Heart left ventricle (tissue), 16 donors: ENCODE data around the gene RAP1GAP. TPM values are rescaled to one million over a fixed set of nuclear protein-coding genes. Genes with fewer than 3 reads are reported as not detected.
"Not testable (repeated sequence)": the region's sequence is repeated elsewhere in the genome, so short reads cannot be mapped to it uniquely, and the experiment has no call there.

Experiments used
- ATAC-seq, 4 donors: fragments of 200-7000 bp; cut with Tn5 transposase; one replicate each; pipeline ENCODE4 v1.9.1; 2020 to 2022; ENCODE audit warnings: moderate library complexity in 4 of 4, mild to moderate bottlenecking in 3 of 4, moderate number of reproducible peaks in 1 of 4
- DNase-seq, 5 donors: peaks; one replicate each; pipeline ENCODE4 v3.0.0-alpha.2; 2020
- H3K27ac ChIP-seq, 12 donors: fragments of 200-600 bp; sonication (generic) in 4 of 12; one replicate each; pipeline versions ENCODE4 v1.5.0 to v1.8.0; 2016 to 2022; ENCODE audit warnings: mild to moderate bottlenecking in 2 of 12
- H3K27me3 ChIP-seq, 9 donors: fragments of 200-600 bp; sonication (generic) in 2 of 9; one replicate each; pipeline versions ENCODE4 v1.5.1 to v1.8.0; 2016 to 2022; ENCODE audit warnings: mild to moderate bottlenecking in 3 of 9
- H3K36me3 ChIP-seq, 9 donors: fragments of 200-600 bp; sonication (generic) in 2 of 9; one replicate each; pipeline versions ENCODE4 v1.5.0 to v1.8.0; 2018 to 2022; ENCODE audit warnings: mild to moderate bottlenecking in 2 of 9
- H3K4me1 ChIP-seq, 12 donors: fragments of 200-600 bp; sonication (generic) in 4 of 12; one replicate each; pipeline versions ENCODE4 v1.5.0 to v1.8.0; 2016 to 2022; ENCODE audit warnings: mild to moderate bottlenecking in 3 of 12
- H3K4me3 ChIP-seq, 12 donors: fragments of 200-600 bp; sonication (generic) in 4 of 12; one replicate each; pipeline versions ENCODE4 v1.5.0 to v1.8.0; 2017 to 2022; ENCODE audit warnings: mild to moderate bottlenecking in 9 of 12, moderate library complexity in 4 of 12
- H3K9me3 ChIP-seq, 12 donors: fragments of 200-600 bp; sonication (generic) in 4 of 12; one replicate each; pipeline versions ENCODE4 v1.5.0 to v1.8.0; 2016 to 2022; ENCODE audit warnings: mild to moderate bottlenecking in 1 of 12
- CTCF ChIP-seq, 12 donors: fragments of 200-600 bp; sonication (generic) in 4 of 12; IDR thresholded peaks; one replicate each; pipeline versions ENCODE4 v1.5.0 to v1.8.0; 2018 to 2022; ENCODE audit warnings: antibody characterized with exemption in 12 of 12, mild to moderate bottlenecking in 5 of 12
- POLR2A ChIP-seq, 2 donors: fragments of 450-650 bp; IDR thresholded peaks; one replicate each; pipeline ENCODE4 v1.6.1; 2017; ENCODE audit warnings: antibody characterized with exemption in 2 of 2, mild to moderate bottlenecking in 2 of 2, moderate library complexity in 2 of 2
- WGBS, 4 donors: extraction: QIAGEN DNeasy Blood & Tissue Kit in 2 of 4; methylation state at CpG; one replicate each; pipeline versions ENCODE4 v1.1.5 to v1.1.7; 2013 to 2018; 5-methylcytosine and 5-hydroxymethylcytosine counted together
- intact Hi-C, 10 donors: fragments of 100-400 bp; cut with DNase I; formaldehyde crosslinking; loops; one replicate each; pipeline versions ENCODE4 v1.11.1 to v1.14.2; 2022
- polyA plus RNA-seq, 2 donors: library from polyadenylated mRNA; stranded (reverse); fragments of 200-250 nt; gene quantifications; one replicate each; pipeline ENCODE4 v1.2.3, GENCODE V29; 2013
- total RNA-seq, 9 donors: library from RNA; depleted of rRNA in 2 of 9; stranded (reverse); fragments of >200 nt in 2 of 9; fragmentation: NEBNext Ultra II Directional in 3 of 9; extraction: Animal tissue kit (Norgen Biotek cat#: 25700) in 3 of 9; gene quantifications; one replicate each; pipeline versions ENCODE4 v1.1.0 to v1.2.4, GENCODE V29; 2016 to 2023
- donor health status: ischemic (EF 13 %, LVEDD 7.1; RV severe dilation, severe dysfunction).
- donor health status: healthy with polysubstance abuse.
- donor health status: DM: no; HTN: yes; CAD: no.
- donor health status: DM: no; HTN: no; CAD: no.
- donor health status: ischemic (EF 25% LVEDD 6.9; RV normal size, moderate dysfunction).
- donor health status: ischemic (EF 25% LVEDD 5.7; RV mildly dilated, moderate dysfunction).
- donor health status: healthy.
- donor health status: DM: yes; HTN: yes; CAD: no.
- donor health status: ischemic (EF 35%, LVEDD 5.7; RV mildly dilated, moderate dysfunction).
- donor health status: nonischemic (EF 11% LVEDD 7.7; RV severe dilation, severe dysfunction).
- donor health status: DM: yes; HTN: yes; CAD: no.
- donor health status: PGD.
- donor health status: ischemic (EF 29% LVEDD 5.4; RV normal size, mild dysfunction).
- donor health status: nonischemic (EF 23%, LVEDD 6.1; RV moderate dilation, normal function).

The RAP1GAP gene
- total and polyA plus RNA-seq, 11 donors, result 0.75 to 8.0 (median 3.8) TPM

GRCh38 chr1:21631944-21632887 is 36.9 kb downstream of the RAP1GAP start:
- intact Hi-C loops, result no loop called here
- Histone ChIP-seq H3K27me3 (peaks cover 0 to 19% (median 0%) of the 10 kb centered on the region in 9 donors), H3K4me1 (peaks cover 0 to 7% (median 0%) of the 10 kb centered on the region in 12 donors), H3K36me3 (no peaks in the 10 kb centered on the region), H3K27ac (no peak overlapping the region), H3K9me3 (no peaks in the 10 kb centered on the region), H3K4me3 (no peak overlapping the region)
- WGBS, 4 donors, result 31 to 41% (median 37%) methylated on average over 16 to 19 of the region's 19 CpGs
- no peak for DNase-seq
- no peak for TF ChIP-seq POLR2A (IDR thresholded peaks at IDR 0.05)
- TF ChIP-seq CTCF (IDR thresholded peaks at IDR 0.05), result no peak
- peak in 2 of 4 donors; percentile 16 to 48 for ATAC-seq

GRCh38 chr1:21631590-21631943 is 37.6 kb downstream of the RAP1GAP start:
- intact Hi-C loops, H3K9me3 ChIP-seq, H3K27ac ChIP-seq, H3K36me3 ChIP-seq, H3K4me1 ChIP-seq, DNase-seq, H3K4me3 ChIP-seq, ATAC-seq: not testable (repeated sequence)
- WGBS, 4 donors, result 80 to 88% (median 83%) methylated on average over 8 of the region's 8 CpGs
- peaks cover 0 to 19% (median 0%) of the 10 kb centered on the region in 9 donors for H3K27me3 ChIP-seq

DNA sequence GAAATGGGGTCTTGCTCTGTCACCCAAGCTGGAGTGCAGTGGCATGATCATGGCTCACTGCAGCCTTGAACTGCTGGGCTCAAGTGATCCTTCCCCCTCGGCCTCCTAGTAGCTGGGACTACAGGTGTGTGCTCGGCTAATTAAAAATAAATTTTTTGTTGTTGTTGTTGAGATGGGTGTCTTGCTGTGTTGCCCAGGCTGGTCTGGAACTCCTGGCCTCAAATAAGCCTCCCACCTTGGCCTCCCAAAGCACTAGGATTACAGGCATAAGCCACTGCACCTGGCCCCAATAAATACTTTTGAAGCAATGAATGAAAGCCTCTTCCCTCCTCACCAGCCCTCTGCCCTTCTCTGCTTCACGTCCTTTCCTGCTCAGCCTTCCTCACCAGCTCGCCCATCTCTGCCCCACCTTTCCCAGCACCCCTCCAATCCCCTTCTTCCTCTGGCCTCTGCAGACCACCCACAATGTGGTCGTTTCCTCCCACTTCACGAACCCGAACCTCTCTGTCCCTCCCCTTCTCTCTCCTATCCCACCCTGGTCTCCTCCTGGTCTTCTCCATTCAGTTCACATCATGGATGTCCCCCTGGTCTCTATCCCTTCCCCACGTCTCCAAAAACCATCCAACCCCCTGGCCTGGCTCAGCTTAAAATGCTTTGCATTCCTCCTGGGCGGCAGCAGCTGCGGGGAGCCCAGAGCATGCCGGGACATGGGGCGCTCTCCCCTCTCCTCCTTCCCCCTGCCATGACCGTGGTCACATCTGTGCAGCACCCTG is 38.4 kb downstream of the RAP1GAP start:
- Histone ChIP-seq H3K27ac (no peak overlapping the region), H3K4me3 (no peak overlapping the region), H3K4me1 (peaks cover 0 to 7% (median 0%) of the 10 kb centered on the region in 12 donors), H3K27me3 (peaks cover 0 to 19% (median 0%) of the 10 kb centered on the region in 9 donors), H3K36me3 (no peaks in the 10 kb centered on the region), H3K9me3 (no peaks in the 10 kb centered on the region)
- intact Hi-C loops, result no loop called here
- TF ChIP-seq POLR2A (IDR thresholded peaks at IDR 0.05) (no peak), CTCF (IDR thresholded peaks at IDR 0.05) (no peak)
- 38 to 42% (median 41%) methylated on average over 13 of the region's 13 CpGs for WGBS, 4 donors
- peak in 2 of 4 donors; percentile 7 to 46 for ATAC-seq
- DNase-seq, result no peak

GRCh38 chr1:21629971-21630370 is 39.2 kb downstream of the RAP1GAP start:
- H3K27me3 ChIP-seq, result peaks cover 0 to 19% (median 0%) of the 10 kb centered on the region in 9 donors
- DNase-seq (no peak), ATAC-seq (no peak)
- H3K36me3 ChIP-seq, result no peaks in the 10 kb centered on the region
- H3K27ac ChIP-seq, result no peak overlapping the region
- WGBS, 4 donors, result 88 to 92% (median 90%) methylated on average over 4 of the region's 4 CpGs
- intact Hi-C loops, result no loop called here
- H3K9me3 ChIP-seq, result no peaks in the 10 kb centered on the region
- TF ChIP-seq POLR2A (IDR thresholded peaks at IDR 0.05), result no peak
- TF ChIP-seq CTCF (IDR thresholded peaks at IDR 0.05), result no peak
- peaks cover 0 to 7% (median 0%) of the 10 kb centered on the region in 12 donors for H3K4me1 ChIP-seq
- H3K4me3 ChIP-seq, result no peak overlapping the region
